Stimulated activated CD8-positive, alpha-beta memory T cell treated with anti-CD3 and anti-CD28 coated beads, Interleukin-7, amount 100 ng/mL, for 1 hour (primary cell): ENCODE data around the gene OR2F1.

Experiments
- DNase-seq, 2 donors: peaks; one replicate each; pipeline ENCODE4 v3.0.0-alpha.2; 2020; ENCODE audit warnings: low read depth in 2 of 2

The OR2F1 gene

GRCh38 chr7:143954544-143954943, at the start of gene OR2F1:
OR2F1 (plus strand) TSS chr7:143954844; CDS start chr7:143959971, 5,127 bp downstream.
- DNase-seq, result no peak

DNA sequence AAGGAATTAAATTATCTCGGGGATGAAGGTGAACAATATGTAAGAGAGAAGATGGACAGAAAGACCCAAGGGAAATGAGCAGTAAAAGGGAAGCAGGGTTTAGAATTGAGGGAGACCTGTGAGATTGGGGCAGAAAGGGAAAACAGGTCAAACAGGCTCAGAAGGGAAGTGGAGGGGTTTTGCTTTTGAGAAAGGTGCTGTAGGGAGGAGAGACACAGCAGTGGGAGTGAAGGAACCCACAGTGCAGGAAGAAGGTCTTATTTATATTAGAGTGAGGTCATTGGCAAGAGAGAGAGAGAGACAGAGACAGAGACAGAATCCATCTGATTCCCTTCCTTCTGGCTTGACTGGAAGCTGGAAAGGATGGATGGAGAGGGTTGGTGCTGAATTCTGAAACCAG, 49.1 kb upstream of the OR2F1 start:
- DNase-seq, result no peak

DNA sequence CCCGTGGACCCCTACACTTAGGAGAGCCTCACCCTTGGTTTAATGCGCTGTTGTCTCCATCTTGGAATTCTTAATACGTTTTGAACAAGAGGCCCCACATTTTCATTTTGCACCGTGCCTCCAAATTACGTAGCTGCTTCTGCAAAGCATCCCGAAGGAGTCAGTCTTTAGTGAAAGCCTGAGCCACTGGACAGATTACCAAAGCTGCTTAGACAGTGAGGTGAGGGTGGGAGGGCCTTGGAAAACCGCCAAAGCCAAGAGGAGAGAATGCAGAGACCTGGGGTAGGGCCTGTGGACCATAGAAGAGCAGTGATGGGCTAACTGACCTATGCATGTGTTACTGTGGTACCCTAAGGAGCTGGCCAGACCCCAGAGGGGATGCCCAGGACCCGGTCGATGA, 48.5 kb upstream of the OR2F1 start:
- no peak for DNase-seq

DNA sequence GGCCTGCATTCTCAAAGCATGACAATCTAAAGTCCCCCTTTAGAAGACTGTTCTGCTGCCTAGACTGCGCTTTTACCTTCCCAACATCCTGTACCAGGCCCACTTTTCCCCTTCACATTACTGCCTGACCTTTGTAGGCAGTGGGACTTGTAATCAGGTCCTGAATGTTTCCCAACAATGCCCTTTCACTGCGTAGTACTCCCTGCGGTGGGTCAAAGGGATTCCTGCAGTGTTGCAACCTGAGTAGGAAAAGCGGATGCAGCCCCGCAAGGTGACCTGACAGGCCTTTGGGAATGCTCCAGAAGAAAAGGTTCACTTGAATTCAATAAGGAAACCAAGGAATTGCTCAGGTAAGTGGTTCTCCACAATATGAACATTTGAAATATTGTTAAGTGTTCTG, 47.7 kb upstream of the OR2F1 start:
- DNase-seq, result no peak

DNA sequence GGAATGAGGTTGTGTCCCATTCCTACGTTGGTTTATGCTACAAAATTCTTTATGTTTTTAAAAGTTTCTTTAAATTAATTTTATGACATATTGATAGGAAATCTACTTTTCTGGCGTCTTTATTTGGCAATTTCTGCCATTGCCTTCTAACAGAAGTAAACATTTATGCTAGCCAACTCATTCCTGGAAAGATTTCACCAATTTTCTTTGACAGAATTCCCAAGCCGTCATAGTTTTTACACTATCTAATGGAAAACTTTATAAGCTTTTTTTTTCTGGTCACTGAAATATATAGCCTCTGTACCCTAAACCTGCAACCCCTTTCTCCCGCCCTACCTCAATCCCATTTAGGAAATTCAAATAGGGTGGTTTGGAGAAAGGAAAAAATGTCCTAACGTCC, 46.5 kb upstream of the OR2F1 start:
- DNase-seq, result no peak

DNA sequence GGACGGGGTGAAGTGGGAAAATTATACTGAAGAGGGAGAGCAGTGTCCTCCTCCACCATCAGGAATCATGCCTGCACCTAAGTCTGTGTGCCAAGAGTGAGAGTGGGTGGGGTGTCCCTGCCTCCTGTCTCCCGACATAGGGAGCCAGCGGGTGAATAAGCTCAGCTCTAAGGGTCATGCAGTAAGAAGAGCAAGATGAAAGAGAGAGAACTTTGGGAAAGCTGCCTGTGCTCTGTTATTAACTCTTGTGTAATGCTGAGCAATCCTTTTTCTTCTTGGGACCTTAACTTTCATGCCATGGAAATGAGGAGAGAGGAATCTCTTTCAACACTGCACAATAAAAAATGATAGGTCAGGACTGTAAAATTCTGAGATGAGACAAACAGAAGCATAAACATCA, 44.8 kb upstream of the OR2F1 start:
- DNase-seq, result no peak

GRCh38 chr7:143910473-143911248, 44.0 kb upstream of the OR2F1 start:
- no peak for DNase-seq

DNA sequence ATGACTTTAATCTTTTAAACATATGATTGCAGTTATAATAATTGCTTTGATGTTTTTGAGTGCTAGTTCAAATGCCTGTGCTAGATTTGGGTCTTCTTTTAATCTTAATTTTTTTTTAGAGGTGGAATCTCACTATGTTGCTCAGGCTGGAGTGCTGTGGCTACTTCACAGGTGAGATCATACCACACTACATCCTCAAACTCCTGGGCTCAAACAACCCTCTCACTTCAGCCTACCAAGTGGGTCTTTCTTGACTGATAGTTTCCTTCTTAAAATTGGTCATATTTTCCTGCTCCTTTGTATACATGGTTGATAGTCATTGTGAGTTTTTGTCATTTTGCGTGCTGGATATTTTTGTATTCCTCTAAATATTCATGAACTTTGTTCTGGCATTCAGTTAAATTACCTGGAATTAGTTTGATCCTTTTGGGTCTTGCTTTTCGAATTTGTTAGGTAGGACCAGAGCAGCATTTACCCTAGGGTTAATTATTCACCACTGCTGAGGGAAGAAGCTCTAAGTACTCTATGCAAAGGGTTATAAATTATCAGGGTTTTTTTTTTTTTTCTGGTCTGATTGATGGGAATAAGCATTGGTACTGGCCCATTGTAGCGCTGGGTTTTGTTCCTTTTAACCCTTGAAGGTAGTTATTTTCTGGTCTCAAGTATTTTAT, 40.6 kb upstream of the OR2F1 start:
- DNase-seq, result no peak

GRCh38 chr7:143914938-143915652, 39.5 kb upstream of the OR2F1 start:
- no peak for DNase-seq

DNA sequence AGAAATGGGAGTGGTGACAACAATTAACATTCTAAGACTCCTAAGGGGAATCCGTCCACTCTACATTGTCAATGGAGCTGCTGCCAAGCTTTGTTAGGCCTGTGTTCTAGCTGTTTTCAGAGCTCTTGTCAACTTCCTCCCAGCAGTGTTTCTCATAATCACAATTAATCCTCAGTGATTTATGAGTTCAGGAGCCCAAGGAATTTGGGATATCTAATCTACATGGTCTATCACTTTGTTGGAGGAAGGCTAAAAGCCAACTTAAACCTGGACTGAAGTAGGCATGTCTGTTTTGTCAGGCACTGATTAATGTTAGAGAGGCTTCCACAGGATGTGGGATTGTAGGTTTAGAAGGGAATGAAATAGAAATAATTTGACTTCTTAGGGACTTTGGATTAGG, 29.8 kb upstream of the OR2F1 start:
- no peak for DNase-seq

DNA sequence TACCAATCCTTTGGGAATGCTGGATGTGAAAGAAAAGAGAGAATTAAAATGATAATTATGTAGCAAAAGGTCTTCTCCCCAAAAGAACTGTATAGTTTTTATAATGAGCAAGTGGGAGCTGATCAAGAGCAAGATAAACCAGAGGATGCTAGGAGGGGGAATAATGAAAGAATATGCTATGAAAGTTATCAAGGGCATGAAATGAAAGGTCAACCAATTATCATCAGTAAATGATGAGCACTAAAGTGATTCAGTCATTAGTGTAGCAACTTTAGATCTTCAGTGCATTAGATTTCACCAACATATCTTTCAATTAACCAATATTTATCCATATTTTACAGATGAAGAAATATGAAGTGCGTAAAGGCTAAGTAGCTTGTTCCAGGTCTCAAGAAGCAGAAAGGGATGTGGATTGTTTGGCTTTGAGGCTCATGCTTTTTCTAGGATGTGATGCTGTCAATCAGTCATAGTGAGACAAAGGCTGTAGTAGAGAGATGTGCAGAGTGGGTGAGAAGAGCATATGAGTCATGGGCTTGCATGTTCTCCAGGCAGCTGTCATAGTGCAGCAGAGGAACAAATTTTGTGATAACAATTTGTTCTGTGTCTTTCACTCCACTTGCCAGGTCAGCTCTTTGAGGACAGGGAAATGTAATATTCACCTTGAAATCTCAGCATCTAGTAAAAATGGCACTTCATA, 25.3 kb upstream of the OR2F1 start:
- no peak for DNase-seq

- DNase-seq, result no peak
These were observed 22.9 kb upstream of the OR2F1 start for GRCh38 chr7:143931739-143932138.

DNA sequence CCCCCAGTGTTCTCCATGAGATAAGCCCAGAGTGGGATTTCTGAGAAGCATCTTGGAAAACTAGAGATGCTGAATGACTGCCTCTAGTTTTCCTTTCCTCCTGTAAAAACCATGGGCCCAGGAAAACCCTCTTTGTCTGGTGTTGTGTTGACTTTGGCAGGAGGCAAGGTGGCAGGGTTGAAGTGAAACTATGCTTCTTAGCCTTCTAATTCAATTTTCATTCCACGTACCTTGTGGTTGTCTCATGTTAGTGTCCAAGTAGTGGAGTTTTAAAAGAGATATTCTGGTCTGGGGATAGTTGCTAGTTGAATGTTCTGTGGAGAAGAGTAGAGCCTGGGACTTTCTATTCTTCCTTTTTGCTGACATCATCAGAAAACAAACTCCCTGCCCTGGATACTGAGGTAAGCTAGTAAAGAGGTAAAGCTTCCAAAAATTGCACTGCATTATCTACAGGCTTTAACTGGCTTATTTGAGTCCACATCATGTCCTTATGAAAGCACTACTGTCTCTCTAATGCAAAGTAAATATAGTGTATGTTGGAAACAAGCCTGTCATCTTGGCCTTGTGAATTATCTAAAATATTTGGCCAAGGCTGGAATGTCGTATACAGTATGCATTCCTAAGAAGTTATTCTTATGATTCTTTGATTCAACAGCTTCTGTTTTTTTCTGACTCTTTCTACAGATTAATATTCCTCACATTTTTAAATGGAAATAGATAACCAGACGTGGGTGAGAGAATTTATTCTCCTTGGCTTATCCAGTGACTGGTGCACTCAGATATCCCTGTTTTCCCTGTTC, 19.9 kb upstream of the OR2F1 start, which contains the start of gene OR2F2:
Gene OR2F2, plus strand, starts transcription at position 708 of the 800 bp plus-strand sequence. Its CDS starts 0 bp downstream, at position 708.
- DNase-seq, result no peak

- no peak for DNase-seq
These were observed 18.3 kb upstream of the OR2F1 start for GRCh38 chr7:143936087-143937009.

DNA sequence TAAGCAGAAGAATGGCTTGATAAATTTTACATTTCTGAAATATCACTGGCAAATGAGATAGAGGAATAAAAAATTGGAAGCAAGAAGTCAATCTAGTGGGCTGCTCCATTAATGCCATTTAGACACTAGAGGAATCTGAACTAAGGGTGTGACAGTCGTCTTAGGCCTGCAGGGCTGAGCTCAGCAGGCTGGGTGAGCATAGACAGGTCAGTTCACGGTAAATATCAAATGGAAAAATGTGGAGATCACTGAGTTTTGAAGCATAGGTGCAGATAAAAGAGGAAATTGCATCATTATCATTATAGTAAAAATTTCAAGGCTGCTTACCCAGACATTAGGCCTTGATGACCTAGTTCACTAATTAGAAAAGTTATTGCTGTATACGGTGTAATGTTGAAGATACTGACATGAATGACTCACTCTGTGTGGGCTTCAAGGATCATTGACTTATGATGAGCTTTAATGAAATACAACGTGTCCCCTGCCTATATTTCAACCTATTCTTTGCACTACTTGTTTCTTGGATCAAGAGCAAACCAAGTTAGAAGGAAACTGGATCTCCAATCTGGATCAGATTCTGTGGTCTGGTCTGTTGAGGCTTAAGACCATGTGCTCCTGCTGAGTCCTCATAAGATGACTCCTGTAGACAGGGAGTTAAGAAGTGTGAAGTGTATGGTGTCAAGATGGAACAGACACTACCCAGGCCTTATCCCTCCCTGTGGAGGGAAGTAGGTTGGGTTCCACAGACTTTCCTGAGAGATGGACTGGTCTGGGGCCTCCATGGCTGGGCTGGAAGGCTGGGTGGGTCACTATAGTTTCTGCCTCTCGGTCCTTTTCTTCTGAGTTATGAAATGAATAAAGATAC, 16.0 kb upstream of the OR2F1 start:
- DNase-seq, result no peak

- DNase-seq, result no peak
These were observed 9.2 kb upstream of the OR2F1 start for GRCh38 chr7:143945423-143945822.

DNA sequence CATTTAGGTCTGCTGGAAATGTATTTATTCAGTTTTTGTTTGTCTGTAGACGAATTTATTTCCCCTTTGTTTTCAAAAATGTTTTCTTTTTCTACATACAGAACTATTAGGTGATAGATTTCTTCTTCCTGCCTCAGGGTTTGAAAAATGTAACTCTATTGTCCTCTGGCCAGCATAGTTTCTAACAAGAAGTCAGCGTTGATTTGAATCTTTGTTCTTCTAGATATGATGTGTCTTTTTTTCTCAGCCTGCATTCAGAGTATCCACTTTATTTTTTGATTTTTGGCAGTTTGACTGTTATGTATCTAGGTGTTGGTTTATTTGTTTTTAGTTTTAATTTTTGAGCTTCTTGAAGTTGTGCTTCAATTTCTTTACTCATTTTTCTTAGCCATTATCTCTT, 7.5 kb upstream of the OR2F1 start:
- DNase-seq, result no peak

- no peak for DNase-seq
These were observed 5.9 kb upstream of the OR2F1 start for GRCh38 chr7:143948733-143949132.

DNA sequence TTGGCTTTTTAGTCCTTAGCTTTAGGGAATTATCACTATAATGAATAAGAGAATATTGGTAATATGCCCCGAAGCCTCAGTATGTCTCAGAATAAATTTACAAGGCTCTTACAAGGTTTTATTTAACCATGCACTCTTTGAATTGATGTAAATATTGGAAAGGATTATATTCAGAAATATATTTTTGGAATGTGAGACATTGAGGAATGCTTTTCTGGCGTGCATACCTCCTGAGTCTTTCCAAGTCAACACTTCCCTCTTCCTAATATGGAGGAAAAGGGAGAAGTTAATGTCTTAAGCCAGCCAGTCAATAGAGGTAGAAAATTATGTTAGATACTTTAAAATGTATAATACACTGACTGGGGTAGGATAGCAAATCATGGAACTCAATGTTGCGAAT, 1.2 kb upstream of the OR2F1 start:
- no peak for DNase-seq
